ENCODE results near the gene SFT2D2.

DNA sequence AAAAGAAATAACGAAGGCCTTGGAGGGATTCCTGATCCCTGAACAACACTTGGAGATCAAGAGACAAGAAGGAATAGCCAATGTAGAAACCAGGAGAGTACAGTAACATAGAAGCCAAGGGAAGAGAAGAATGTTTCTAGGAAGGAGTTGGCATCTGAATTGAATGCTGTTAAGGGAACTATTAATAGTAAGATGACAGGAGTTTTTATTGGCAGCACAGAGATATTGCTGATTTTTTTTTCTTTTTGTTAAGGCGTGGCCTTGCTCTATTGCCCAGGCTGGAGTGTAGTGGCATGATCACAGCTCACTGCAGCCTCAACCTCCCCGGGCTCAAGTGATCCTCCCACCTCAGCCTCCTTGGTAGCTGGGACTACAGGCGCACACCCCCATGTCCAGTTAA, 9.6 kb upstream of the SFT2D2 start:
- TF ChIP-seq, protein P1, sequence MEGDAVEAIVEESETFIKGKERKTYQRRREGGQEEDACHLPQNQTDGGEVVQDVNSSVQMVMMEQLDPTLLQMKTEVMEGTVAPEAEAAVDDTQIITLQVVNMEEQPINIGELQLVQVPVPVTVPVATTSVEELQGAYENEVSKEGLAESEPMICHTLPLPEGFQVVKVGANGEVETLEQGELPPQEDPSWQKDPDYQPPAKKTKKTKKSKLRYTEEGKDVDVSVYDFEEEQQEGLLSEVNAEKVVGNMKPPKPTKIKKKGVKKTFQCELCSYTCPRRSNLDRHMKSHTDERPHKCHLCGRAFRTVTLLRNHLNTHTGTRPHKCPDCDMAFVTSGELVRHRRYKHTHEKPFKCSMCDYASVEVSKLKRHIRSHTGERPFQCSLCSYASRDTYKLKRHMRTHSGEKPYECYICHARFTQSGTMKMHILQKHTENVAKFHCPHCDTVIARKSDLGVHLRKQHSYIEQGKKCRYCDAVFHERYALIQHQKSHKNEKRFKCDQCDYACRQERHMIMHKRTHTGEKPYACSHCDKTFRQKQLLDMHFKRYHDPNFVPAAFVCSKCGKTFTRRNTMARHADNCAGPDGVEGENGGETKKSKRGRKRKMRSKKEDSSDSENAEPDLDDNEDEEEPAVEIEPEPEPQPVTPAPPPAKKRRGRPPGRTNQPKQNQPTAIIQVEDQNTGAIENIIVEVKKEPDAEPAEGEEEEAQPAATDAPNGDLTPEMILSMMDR (IDR thresholded peaks at IDR 0.05) = no peak
- TF ChIP-seq POLR2A (IDR thresholded peaks at IDR 0.05) (no peak), POLR2AphosphoS5 (IDR thresholded peaks at IDR 0.05) (no peak)
